Activated naive CD4-positive, alpha-beta T cell treated with anti-CD3 and anti-CD28 coated beads, Interleukin-2, amount 10 ng/mL, durations not matched to agents 7 days and 5 days (primary cell): ENCODE measurements around the gene KIF18A.

Experiments
- CTCF ChIA-PET: fragments of 350-600 bp; sonication (Branson Sonifier 250); formaldehyde crosslinking; loops from one replicate; lab custom pipeline; 2021; ENCODE audit warnings: antibody characterized with exemption; lab: Charles Lee
- DNase-seq: peaks from one replicate; pipeline ENCODE4 v3.0.0-alpha.2; 2020
- H3K27ac Mint-ChIP-seq: one replicate; pipeline ENCODE4 v1.8.0; 2021; ENCODE audit warnings: mild to moderate bottlenecking, moderate library complexity, mixed read lengths
- H3K27me3 Mint-ChIP-seq: one replicate; pipeline ENCODE4 v1.8.0; 2021; ENCODE audit warnings: mild to moderate bottlenecking, mixed read lengths
- H3K36me3 Mint-ChIP-seq: one replicate; pipeline ENCODE4 v1.8.0; 2021; ENCODE audit warnings: mixed read lengths
- H3K4me1 Mint-ChIP-seq: one replicate; pipeline ENCODE4 v1.8.0; 2021; ENCODE audit warnings: mixed read lengths
- H3K4me3 Mint-ChIP-seq: one replicate; pipeline ENCODE4 v1.8.0; 2021; ENCODE audit warnings: mild to moderate bottlenecking, moderate library complexity, mixed read lengths
- H3K9me3 Mint-ChIP-seq: one replicate; pipeline ENCODE4 v1.8.0; 2021; ENCODE audit warnings: mixed read lengths

KIF18A gene

DNA sequence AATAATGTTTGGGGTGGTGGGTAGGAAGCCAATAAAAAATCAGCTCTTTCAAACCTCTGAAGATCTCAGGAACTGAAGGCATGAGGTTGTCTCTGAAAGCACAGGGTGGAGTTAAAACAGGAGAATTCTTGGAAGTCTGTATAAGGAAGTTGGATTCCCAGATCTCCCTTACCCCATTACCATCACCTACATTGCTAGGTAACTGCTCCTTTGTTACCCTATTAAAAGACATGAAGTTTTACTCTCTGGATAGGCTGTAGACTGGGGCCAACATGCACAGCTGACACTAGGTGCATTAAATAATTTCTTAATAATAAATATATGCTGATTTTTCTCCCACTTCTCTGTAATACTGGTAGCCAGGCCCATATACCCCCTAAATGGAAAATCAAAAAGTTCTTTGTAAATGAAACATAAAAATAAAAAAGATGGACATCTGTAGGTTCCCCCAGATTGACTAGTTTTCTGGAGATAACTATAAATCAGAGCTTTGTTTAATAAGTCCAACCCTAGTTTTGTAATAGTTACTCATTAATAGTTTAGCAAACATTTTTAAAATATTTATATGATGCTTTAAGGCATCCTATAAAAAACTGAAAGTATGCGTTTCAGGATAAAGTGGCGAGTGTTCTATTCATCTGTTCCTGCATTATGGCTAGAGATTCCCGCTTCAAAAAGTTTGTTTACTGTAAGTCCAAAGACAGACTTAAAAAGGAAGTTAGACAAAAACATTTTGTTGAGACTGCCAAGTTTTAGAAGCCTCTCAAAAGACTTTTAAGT is 63.8 kb downstream of the KIF18A start:
- Mint-ChIP-seq H3K4me1 (no peaks in the 10 kb centered on the region), H3K4me3 (no peak overlapping the region), H3K27ac (no peak overlapping the region)

DNA sequence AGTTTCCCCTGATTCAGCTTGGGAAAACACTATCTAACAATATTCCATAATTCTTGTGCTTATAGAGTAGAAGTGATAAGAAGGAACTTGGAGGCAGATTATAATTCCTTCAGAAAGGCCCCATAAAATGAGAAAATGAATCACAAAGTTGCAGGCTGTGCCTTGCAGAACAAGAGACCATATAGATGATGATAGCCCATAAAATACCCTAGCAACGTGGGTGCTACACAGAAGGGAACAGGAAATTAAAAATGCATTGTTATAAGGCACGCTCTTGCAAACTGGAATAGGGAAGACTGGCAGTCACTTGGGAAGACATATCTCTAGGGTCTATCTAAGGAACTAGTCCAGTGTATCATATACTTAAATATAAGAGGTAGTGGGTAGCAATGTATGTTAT is 67.6 kb downstream of the KIF18A start:
- Mint-ChIP-seq H3K4me1 (no peaks in the 10 kb centered on the region), H3K4me3 (no peak overlapping the region), H3K27me3 (no peaks in the 10 kb centered on the region), H3K9me3 (no peaks in the 10 kb centered on the region), H3K27ac (no peak overlapping the region), H3K36me3 (peaks cover 14% of the 10 kb centered on the region)
- CTCF ChIA-PET: no interaction called here
- DNase-seq: no peak

More for the DNA sequence above, 63.8 kb downstream of the KIF18A start:
- Mint-ChIP-seq H3K27me3 (no peaks in the 10 kb centered on the region), H3K9me3 (no peaks in the 10 kb centered on the region), H3K36me3 (peaks cover 10% of the 10 kb centered on the region)
- CTCF ChIA-PET: no interaction called here
- DNase-seq: no peak

DNA sequence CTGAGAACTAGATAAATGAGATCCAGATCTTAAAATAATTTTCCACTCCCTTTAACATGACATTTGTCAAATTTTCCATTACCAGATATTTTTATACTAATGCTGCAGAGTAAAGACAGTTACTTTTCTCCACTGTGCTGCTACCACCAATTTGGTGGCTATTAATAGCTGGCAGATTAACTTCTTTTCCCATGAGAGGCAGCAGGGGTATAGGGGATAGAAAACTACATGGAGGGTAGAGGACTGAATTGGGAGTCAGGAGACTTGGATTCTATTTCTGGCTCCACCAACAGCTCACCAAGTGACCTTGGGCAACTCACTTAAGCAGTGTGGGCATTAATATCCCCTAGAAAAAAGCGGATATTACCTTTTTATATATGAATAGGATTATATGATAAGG is 69.2 kb downstream of the KIF18A start:
- H3K9me3 Mint-ChIP-seq: no peaks in the 10 kb centered on the region
- no peaks in the 10 kb centered on the region for H3K27me3 Mint-ChIP-seq
- CTCF ChIA-PET: interaction anchor here (0.5 kb wide), 1 partner anchor 280 kb away, joined by 4 read pairs; no protein-coding TSS in a partner anchor
- no peak overlapping the region for H3K27ac Mint-ChIP-seq
- H3K36me3 Mint-ChIP-seq: peaks cover 20% of the 10 kb centered on the region
- no peaks in the 10 kb centered on the region for H3K4me1 Mint-ChIP-seq
- no peak overlapping the region for H3K4me3 Mint-ChIP-seq
- DNase-seq: no peak

DNA sequence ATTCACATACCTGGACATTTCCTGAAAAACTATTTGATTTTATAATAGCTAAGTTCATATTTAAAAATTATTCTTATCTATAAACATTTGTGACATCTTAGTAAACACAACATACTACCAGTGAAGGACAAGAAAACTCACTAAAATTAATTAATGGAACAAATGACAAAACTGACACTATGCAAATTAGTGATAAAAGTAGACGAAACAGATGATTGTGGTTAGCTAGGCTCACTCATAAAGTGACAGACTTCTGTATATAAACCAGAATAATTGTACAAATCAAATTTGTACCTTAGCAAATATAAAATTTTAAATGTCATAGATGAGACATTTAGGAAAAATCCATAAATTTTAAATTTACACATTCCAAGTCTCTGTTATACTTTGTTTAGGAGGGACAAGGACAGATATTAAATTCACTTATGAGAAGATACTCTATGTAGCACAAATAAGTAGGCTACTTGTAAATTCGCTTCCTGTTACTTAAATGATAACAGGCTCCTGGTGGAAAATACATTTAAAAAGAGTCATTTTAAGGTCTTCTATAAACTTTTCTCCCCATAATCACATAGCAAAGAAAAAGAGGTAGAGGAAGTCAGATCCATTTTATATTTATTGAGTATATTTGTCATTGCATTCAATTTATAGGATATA is 81.2 kb downstream of the KIF18A start:
- no peak overlapping the region for H3K27ac Mint-ChIP-seq
- CTCF ChIA-PET: no interaction called here
- no peaks in the 10 kb centered on the region for H3K9me3 Mint-ChIP-seq
- no peaks in the 10 kb centered on the region for H3K4me1 Mint-ChIP-seq
- no peak for DNase-seq
- no peaks in the 10 kb centered on the region for H3K27me3 Mint-ChIP-seq
- H3K36me3 Mint-ChIP-seq: peaks cover 34% of the 10 kb centered on the region
- H3K4me3 Mint-ChIP-seq: no peak overlapping the region

DNA sequence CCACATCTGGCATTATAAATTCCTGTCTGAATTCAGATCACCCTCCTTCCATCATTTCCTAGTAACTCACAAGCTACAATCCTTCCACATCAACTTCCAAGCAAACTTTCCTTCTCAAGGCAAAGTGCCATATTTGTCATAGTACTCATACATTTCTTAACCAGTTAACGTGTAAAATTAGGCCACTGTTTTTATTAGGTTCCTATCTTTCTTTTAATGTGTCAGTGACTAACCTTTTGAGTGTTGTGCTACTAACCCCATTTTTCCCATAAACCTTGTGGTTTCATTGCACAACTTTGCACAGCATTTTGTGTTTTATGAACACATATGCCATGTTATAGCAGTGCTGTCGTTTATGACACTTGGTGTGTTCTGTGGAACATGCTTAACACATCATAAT is 90.1 kb downstream of the KIF18A start:
- Mint-ChIP-seq H3K27me3 (no peaks in the 10 kb centered on the region), H3K4me3 (no peak overlapping the region), H3K4me1 (no peaks in the 10 kb centered on the region), H3K27ac (no peak overlapping the region), H3K9me3 (no peaks in the 10 kb centered on the region), H3K36me3 (peaks cover 13% of the 10 kb centered on the region)
- no peak for DNase-seq
- CTCF ChIA-PET: no interaction called here

DNA sequence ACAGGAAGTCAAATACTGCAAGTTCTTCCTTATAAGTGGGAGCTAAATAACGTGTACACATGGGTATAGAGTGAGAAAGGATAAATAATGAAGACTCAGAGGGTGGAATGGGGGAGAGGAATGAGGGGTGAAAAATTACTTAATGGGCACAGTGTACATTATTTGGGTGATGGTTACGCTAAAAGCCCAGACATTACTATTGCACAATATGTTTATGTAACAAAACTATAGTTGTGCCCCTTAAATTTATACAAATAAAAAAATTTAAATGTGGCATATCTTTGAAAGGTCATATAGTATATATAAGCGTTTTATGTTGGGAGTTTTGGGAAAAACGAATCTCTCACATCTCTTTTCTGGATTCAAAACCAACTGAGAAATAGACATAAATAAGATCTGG is 96.1 kb downstream of the KIF18A start:
- DNase-seq: no peak
- no peaks in the 10 kb centered on the region for H3K4me1 Mint-ChIP-seq
- CTCF ChIA-PET: no interaction called here
- H3K36me3 Mint-ChIP-seq: peaks cover 2% of the 10 kb centered on the region
- no peaks in the 10 kb centered on the region for H3K9me3 Mint-ChIP-seq
- H3K27ac Mint-ChIP-seq: no peak overlapping the region
- no peak overlapping the region for H3K4me3 Mint-ChIP-seq
- no peaks in the 10 kb centered on the region for H3K27me3 Mint-ChIP-seq

DNA sequence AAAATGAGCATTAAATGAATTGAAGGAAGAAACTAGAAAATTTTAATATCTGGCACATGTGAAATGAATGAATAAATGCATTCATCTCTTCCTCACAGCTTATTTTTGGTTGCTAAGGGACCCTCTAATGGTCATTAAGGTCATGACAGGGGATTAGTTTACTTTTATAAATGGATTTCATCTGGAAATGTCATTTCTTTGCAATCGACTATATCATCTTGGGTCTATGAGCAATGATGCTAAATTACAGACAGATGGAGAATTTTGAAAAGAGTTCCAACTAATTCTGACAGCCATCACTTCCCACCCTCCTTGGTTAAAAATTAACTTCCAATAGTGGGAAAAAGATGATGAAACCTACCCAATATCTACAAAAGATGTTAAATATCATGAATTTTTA is 98.0 kb downstream of the KIF18A start:
- Mint-ChIP-seq H3K27me3 (no peaks in the 10 kb centered on the region), H3K36me3 (peaks cover 2% of the 10 kb centered on the region), H3K9me3 (no peaks in the 10 kb centered on the region), H3K27ac (no peak overlapping the region), H3K4me1 (no peaks in the 10 kb centered on the region), H3K4me3 (no peak overlapping the region)
- CTCF ChIA-PET: no interaction called here
- no peak for DNase-seq

DNA sequence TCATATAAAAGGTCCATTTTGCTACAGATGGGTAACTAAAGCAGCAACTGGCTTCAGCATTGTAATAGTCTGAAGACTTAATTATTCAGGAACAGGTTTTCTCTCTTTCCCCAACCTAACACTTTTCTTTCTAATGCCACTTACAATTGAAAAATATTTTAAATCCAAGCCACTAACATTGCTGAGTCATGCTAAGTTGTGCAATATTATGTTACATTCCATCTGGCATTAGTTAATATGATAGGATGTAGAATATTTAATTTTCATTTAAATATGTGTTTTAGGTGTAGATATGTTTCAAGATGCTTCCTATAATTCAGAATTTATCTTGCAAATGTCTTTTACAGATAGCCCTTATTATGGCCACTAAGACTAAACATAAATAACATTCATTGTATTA is 98.6 kb downstream of the KIF18A start:
- no peaks in the 10 kb centered on the region for H3K9me3 Mint-ChIP-seq
- H3K4me3 Mint-ChIP-seq: no peak overlapping the region
- H3K27me3 Mint-ChIP-seq: no peaks in the 10 kb centered on the region
- H3K36me3 Mint-ChIP-seq: peaks cover 1% of the 10 kb centered on the region
- no peak for DNase-seq
- CTCF ChIA-PET: no interaction called here
- no peak overlapping the region for H3K27ac Mint-ChIP-seq
- H3K4me1 Mint-ChIP-seq: no peaks in the 10 kb centered on the region

DNA sequence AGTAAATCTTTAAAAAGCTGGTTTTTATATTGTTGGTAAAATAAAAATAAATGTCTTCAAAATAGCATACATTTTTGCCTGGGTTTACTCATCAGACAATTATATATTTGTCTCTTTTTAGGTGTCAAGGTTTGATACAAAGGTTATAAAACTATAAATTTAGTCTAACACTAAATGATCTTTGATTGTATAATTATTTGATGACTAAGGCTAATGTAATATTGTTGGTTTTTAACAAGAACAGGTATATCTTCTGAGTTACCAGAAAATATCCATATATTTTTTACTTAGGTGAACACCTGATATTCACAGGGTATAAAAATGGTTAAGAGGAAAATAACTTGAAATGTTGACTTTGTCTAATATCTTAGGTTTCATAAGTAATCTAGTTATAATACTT is 104.3 kb downstream of the KIF18A start:
- Mint-ChIP-seq H3K27ac (no peak overlapping the region), H3K4me1 (no peaks in the 10 kb centered on the region), H3K9me3 (peaks cover 22% of the 10 kb centered on the region), H3K27me3 (no peaks in the 10 kb centered on the region), H3K36me3 (peaks cover 13% of the 10 kb centered on the region), H3K4me3 (no peak overlapping the region)
- DNase-seq: no peak
- CTCF ChIA-PET: no interaction called here

DNA sequence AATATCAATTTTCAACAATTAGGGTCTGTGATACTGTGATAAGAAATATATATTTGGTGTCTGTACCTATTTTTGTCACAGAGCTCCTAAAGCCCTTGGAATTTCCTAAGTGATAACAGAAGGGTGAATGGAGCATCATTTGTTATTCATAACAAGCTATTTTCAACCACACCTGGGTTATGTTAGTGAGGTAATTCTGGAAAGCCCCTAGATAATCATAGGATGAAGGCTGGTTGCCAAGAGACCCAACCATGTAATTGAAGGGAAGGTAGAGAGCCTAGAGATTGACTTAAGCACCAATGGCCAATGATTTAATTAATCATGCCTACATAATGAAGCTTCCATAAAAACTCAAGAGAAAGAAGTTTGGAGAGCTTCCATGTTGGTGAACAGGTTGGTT is 109.4 kb downstream of the KIF18A start:
- no peaks in the 10 kb centered on the region for H3K4me1 Mint-ChIP-seq
- CTCF ChIA-PET: interaction anchor here (0.6 kb wide), 1 partner anchor 21 kb away, joined by 3 read pairs; no protein-coding TSS in a partner anchor
- DNase-seq: no peak
- no peak overlapping the region for H3K4me3 Mint-ChIP-seq
- peaks cover 13% of the 10 kb centered on the region for H3K36me3 Mint-ChIP-seq
- H3K9me3 Mint-ChIP-seq: peaks cover 24% of the 10 kb centered on the region
- H3K27me3 Mint-ChIP-seq: no peaks in the 10 kb centered on the region
- H3K27ac Mint-ChIP-seq: no peak overlapping the region

DNA sequence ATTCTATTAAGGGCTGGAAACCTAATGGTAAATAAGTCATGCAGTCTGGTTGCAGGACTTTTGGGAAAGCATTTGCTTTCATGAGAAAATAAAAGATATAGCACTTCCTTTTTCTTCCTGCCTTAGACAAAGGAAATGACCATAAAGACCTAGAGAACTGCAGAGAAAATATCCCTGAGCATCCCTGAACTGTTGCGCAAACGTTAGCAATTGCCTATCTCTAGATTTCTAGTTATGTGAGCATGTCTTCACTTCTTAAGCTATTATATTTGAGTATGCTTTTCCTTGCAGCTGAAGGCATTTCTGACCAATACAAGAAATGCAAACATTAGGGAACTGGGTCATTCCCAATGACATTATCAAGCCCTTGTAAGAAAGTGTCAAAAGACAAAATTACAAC is 110.6 kb downstream of the KIF18A start:
- Mint-ChIP-seq H3K27me3 (no peaks in the 10 kb centered on the region), H3K4me3 (no peak overlapping the region), H3K27ac (no peak overlapping the region), H3K36me3 (peaks cover 7% of the 10 kb centered on the region), H3K9me3 (peaks cover 17% of the 10 kb centered on the region), H3K4me1 (no peaks in the 10 kb centered on the region)
- CTCF ChIA-PET: no interaction called here
- no peak for DNase-seq

DNA sequence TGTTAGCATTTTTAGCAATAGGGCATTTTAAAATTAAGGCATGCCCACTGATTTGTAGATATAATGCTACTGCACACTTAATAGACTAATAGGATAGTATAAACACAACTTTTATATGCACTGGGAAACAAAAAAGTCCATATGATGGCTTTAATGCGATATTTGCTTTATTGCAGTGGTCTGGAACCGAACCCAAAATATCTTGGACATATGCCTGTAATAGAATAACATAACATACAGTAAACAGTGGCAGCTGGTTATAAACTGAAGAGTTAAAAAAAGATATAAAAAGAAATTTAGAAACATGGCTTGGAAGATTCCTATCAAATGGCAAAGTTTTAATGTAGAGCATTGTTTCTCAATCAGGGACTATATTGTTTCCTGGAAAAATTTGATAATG is 111.9 kb downstream of the KIF18A start:
- CTCF ChIA-PET: no interaction called here
- H3K36me3 Mint-ChIP-seq: no peaks in the 10 kb centered on the region
- H3K4me1 Mint-ChIP-seq: no peaks in the 10 kb centered on the region
- H3K27me3 Mint-ChIP-seq: no peaks in the 10 kb centered on the region
- no peak for DNase-seq
- H3K4me3 Mint-ChIP-seq: no peak overlapping the region
- H3K27ac Mint-ChIP-seq: no peak overlapping the region
- peaks cover 11% of the 10 kb centered on the region for H3K9me3 Mint-ChIP-seq

DNA sequence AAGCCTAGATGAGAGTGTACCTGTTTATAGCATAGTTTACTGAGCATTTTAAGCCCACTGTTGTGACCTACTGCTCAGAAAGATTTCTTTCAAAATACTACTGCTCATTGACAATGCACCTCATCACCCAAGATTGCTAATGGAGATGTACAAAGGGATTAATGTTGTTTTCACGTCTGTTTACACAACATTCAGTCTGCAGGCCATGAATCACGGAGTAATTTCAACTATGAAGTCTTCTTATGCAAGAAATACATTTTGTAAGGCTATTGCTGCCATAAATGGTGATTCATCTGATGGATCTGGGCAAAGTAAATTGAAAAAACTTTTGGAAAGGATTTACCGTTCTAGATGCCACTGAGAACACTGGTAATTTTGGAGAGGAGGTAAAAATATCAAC is 112.9 kb downstream of the KIF18A start:
- no peak for DNase-seq
- CTCF ChIA-PET: no interaction called here
- Mint-ChIP-seq H3K36me3 (no peaks in the 10 kb centered on the region), H3K4me3 (no peak overlapping the region), H3K9me3 (peaks cover 9% of the 10 kb centered on the region), H3K27ac (no peak overlapping the region), H3K4me1 (no peaks in the 10 kb centered on the region), H3K27me3 (no peaks in the 10 kb centered on the region)

DNA sequence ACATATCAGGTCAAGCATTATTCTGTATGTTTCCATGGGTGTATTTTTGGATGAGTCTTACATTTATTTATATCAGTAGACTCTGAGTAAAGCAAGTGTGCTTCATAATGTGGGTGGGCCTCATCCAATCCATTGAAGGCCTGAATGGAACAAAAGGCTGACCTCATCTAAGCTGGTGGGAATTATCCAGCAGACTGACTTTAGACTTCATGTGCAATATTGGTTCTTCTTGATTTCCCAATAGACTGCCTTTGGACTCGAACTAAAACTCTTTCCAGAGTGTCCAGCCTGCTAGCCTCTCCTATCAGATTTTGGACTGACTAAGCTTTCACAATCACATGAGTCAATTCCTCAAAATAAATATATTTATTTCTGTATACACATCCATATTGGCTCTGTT is 116.2 kb downstream of the KIF18A start:
- H3K4me3 Mint-ChIP-seq: no peak overlapping the region
- no peaks in the 10 kb centered on the region for H3K36me3 Mint-ChIP-seq
- CTCF ChIA-PET: no interaction called here
- H3K27ac Mint-ChIP-seq: no peak overlapping the region
- peaks cover 4% of the 10 kb centered on the region for H3K4me1 Mint-ChIP-seq
- H3K9me3 Mint-ChIP-seq: no peaks in the 10 kb centered on the region
- no peaks in the 10 kb centered on the region for H3K27me3 Mint-ChIP-seq
- DNase-seq: no peak

DNA sequence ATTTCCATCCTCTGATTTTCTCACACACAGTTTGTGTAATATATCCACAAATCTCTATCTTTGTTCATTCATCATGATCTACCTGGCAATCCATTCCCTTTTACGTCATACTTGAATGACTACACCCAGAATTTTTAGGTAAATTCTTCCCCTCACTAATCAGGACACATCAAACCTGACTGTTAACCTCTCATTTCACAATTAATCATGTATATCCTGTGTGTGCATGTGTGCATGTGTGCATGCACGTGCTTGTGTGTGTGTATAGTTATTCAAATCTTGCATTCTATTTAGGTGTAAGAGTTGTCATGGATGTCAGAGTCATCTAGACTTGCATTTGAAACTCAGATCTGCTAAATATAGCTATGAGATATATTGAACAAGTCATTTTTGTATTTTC is 130.4 kb downstream of the KIF18A start:
- Mint-ChIP-seq H3K27me3 (no peaks in the 10 kb centered on the region), H3K9me3 (no peaks in the 10 kb centered on the region), H3K4me1 (no peaks in the 10 kb centered on the region), H3K4me3 (no peak overlapping the region), H3K36me3 (no peaks in the 10 kb centered on the region), H3K27ac (no peak overlapping the region)
- CTCF ChIA-PET: no interaction called here
- DNase-seq: no peak
